ENCODE measurements around the gene NTSR1. TPM values are rescaled to one million over a fixed set of nuclear protein-coding genes. Genes with fewer than 3 reads are reported as not detected.

The NTSR1 gene
- total RNA-seq, 1 experiment from 2014 or later, result 15.9 TPM

- no peaks in the 10 kb centered on the region for H3K9me3 ChIP-seq (ENCODE audit: low read depth, low read length, poor library complexity, severe bottlenecking)
- CTCF ChIA-PET, result interaction anchor here (0.6 kb wide), 1 partner anchor 57 kb away, joined by 5 read pairs; no protein-coding TSS in a partner anchor
- H3K4me3 ChIP-seq (ENCODE audit: low read depth, low read length, poor library complexity, severe bottlenecking), result peak overlapping the region; percentile 60
- H3K27me3 ChIP-seq (replicated peaks; ENCODE audit: insufficient read depth, low read depth, low read length, poor library complexity), result peaks cover 4% of the 10 kb centered on the region
- H3K36me3 ChIP-seq (ENCODE audit: insufficient read depth, low read length, poor library complexity, severe bottlenecking), result no peaks in the 10 kb centered on the region
- no peak overlapping the region for H3K27ac ChIP-seq (ENCODE audit: low read depth, low read length, poor library complexity, severe bottlenecking)
- no peak for DNase-seq (ENCODE audit: low spot score)
- H3K4me1 ChIP-seq (ENCODE audit: insufficient read depth, low read length, poor library complexity, severe bottlenecking), result peaks cover 35% of the 10 kb centered on the region
- no TSS peak for BruUV-seq (replicated peaks)
- TF ChIP-seq, protein P1, sequence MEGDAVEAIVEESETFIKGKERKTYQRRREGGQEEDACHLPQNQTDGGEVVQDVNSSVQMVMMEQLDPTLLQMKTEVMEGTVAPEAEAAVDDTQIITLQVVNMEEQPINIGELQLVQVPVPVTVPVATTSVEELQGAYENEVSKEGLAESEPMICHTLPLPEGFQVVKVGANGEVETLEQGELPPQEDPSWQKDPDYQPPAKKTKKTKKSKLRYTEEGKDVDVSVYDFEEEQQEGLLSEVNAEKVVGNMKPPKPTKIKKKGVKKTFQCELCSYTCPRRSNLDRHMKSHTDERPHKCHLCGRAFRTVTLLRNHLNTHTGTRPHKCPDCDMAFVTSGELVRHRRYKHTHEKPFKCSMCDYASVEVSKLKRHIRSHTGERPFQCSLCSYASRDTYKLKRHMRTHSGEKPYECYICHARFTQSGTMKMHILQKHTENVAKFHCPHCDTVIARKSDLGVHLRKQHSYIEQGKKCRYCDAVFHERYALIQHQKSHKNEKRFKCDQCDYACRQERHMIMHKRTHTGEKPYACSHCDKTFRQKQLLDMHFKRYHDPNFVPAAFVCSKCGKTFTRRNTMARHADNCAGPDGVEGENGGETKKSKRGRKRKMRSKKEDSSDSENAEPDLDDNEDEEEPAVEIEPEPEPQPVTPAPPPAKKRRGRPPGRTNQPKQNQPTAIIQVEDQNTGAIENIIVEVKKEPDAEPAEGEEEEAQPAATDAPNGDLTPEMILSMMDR (conservative IDR thresholded peaks at IDR 0.05; ENCODE audit: low read depth, low read length), result no peak
- TF ChIP-seq EZH2 (IDR thresholded peaks at IDR 0.05; ENCODE audit: borderline replicate concordance, low read depth, low read length, poor library complexity, severe bottlenecking), result no peak
- intact Hi-C loops (cut with micrococcal nuclease; ENCODE audit: unreplicated experiment), result no loop called here
- POLR2A ChIA-PET (ENCODE audit: low non-redundant PET), result no interaction called here
Observed at GRCh38 chr20:62711703-62712101, 3.1 kb downstream of the NTSR1 start.

- H3K27me3 ChIP-seq (replicated peaks; ENCODE audit: insufficient read depth, low read depth, low read length, poor library complexity), result peaks cover 4% of the 10 kb centered on the region
- peaks cover 31% of the 10 kb centered on the region for H3K4me1 ChIP-seq (ENCODE audit: insufficient read depth, low read length, poor library complexity, severe bottlenecking)
- BruUV-seq (replicated peaks), result no TSS peak
- ChIA-PET CTCF (no interaction called here), POLR2A (ENCODE audit: low non-redundant PET) (no interaction called here)
- no peaks in the 10 kb centered on the region for H3K9me3 ChIP-seq (ENCODE audit: low read depth, low read length, poor library complexity, severe bottlenecking)
- no peak for DNase-seq (ENCODE audit: low spot score)
- no peak overlapping the region for H3K27ac ChIP-seq (ENCODE audit: low read depth, low read length, poor library complexity, severe bottlenecking)
- TF ChIP-seq, protein P1 (conservative IDR thresholded peaks at IDR 0.05; ENCODE audit: low read depth, low read length), result no peak
- no peak for TF ChIP-seq EZH2 (IDR thresholded peaks at IDR 0.05; ENCODE audit: borderline replicate concordance, low read depth, low read length, poor library complexity, severe bottlenecking)
- intact Hi-C loops (cut with micrococcal nuclease; ENCODE audit: unreplicated experiment), result no loop called here
- H3K4me3 ChIP-seq (ENCODE audit: low read depth, low read length, poor library complexity, severe bottlenecking), result no peak overlapping the region
- no peaks in the 10 kb centered on the region for H3K36me3 ChIP-seq (ENCODE audit: insufficient read depth, low read length, poor library complexity, severe bottlenecking)
Observed at GRCh38 chr20:62712606-62713005, 4.0 kb downstream of the NTSR1 start.

DNA sequence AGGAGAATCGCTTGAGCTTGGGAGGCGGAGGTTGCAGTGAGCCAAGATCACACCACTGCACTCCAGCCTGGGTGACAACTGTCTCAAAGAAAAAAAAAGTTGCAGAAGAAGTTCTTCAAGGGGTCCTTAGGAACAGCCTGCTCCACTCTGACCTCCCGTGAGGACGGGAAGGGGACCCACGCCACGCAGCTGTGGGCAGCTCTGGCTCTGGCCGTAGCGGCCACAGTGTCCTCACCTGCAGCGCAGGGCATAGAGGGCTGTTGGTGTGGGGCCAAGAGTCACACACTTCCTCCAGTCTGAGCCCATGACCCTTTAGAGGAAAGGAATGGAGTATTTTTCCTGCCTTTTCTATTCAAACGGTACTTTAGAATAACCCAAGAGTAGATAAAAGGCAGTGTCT lies 5.4 kb downstream of the NTSR1 start:
- DNase-seq (ENCODE audit: low spot score), result no peak
- ChIA-PET CTCF (no interaction called here), POLR2A (ENCODE audit: low non-redundant PET) (no interaction called here)
- no peak overlapping the region for H3K27ac ChIP-seq (ENCODE audit: low read depth, low read length, poor library complexity, severe bottlenecking)
- no TSS peak for BruUV-seq (replicated peaks)
- H3K36me3 ChIP-seq (ENCODE audit: insufficient read depth, low read length, poor library complexity, severe bottlenecking), result no peaks in the 10 kb centered on the region
- no peak for TF ChIP-seq EZH2 (IDR thresholded peaks at IDR 0.05; ENCODE audit: borderline replicate concordance, low read depth, low read length, poor library complexity, severe bottlenecking)
- TF ChIP-seq, protein P1 (conservative IDR thresholded peaks at IDR 0.05; ENCODE audit: low read depth, low read length), result no peak
- peaks cover 22% of the 10 kb centered on the region for H3K4me1 ChIP-seq (ENCODE audit: insufficient read depth, low read length, poor library complexity, severe bottlenecking)
- no peak overlapping the region for H3K4me3 ChIP-seq (ENCODE audit: low read depth, low read length, poor library complexity, severe bottlenecking)
- intact Hi-C loops (cut with micrococcal nuclease; ENCODE audit: unreplicated experiment), result no loop called here
- no peaks in the 10 kb centered on the region for H3K9me3 ChIP-seq (ENCODE audit: low read depth, low read length, poor library complexity, severe bottlenecking)
- peaks cover 4% of the 10 kb centered on the region for H3K27me3 ChIP-seq (replicated peaks; ENCODE audit: insufficient read depth, low read depth, low read length, poor library complexity)
